ENCODE measurements around the gene OTUD7B.

DNA sequence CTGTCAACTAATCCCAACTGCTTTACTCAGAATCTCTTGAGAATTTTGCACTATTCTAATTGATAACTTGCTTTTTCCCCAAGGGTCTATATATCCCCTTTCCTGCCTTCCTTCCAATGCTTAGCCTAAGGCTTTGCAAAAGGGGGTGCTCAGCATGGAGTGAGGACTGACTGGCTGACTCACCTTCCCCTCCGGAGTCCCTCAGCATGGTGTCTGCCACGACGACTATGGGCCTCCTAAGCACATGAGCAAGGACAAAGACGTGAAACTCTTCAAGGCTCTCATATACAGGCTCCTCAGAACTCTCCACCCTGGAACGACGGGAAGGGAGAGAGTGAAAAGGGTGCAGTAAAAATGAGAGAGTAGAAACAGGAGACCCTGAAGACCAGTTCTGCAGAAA, 60.6 kb downstream of the OTUD7B start:
- TF ChIP-seq POLR2AphosphoS5 (IDR thresholded peaks at IDR 0.05; ENCODE audit: low read depth, low read length) (no peak), TAF1 (IDR thresholded peaks at IDR 0.05; ENCODE audit: borderline replicate concordance, low read depth, low read length) (no peak)
